Large intestine (tissue), 3 donors: ENCODE results near the gene RPS24. TPM values are rescaled to one million over a fixed set of nuclear protein-coding genes. Genes with fewer than 3 reads are reported as not detected.

ENCODE experiments used
- DNase-seq, 2 donors: peaks; one replicate each; pipeline versions ENCODE4 v3.0.0 to v3.0.0-alpha.2; 2013
- H3K27ac ChIP-seq: one replicate; pipeline ENCODE4 v1.5.1; 2013; ENCODE audit warnings: low read length
- H3K27me3 ChIP-seq: 2 replicates; pipeline ENCODE4 v1.6.1; 2013; ENCODE audit warnings: low read length; ENCODE audit not compliant: control insufficient read depth, insufficient read depth
- H3K36me3 ChIP-seq: 2 replicates; pipeline ENCODE4 v1.6.1; 2013; ENCODE audit warnings: low read length; ENCODE audit not compliant: control insufficient read depth, insufficient read depth
- H3K4me1 ChIP-seq: one replicate; pipeline ENCODE4 v1.6.1; 2013; ENCODE audit warnings: low read length; ENCODE audit not compliant: control insufficient read depth, insufficient read depth
- H3K4me3 ChIP-seq: one replicate; pipeline ENCODE4 v1.5.1; 2013; ENCODE audit warnings: low read length
- H3K9me3 ChIP-seq: one replicate; pipeline ENCODE4 v1.6.1; 2013; ENCODE audit warnings: mild to moderate bottlenecking, low read depth, low read length, moderate library complexity; ENCODE audit not compliant: control insufficient read depth
- WGBS: methylation state at CpG from one replicate; pipeline ENCODE4 v1.1.5; 2013; ENCODE audit warnings: low lambda C conversion rate; ENCODE audit not compliant: insufficient coverage; 5-methylcytosine and 5-hydroxymethylcytosine counted together
- polyA plus RNA-seq: library from polyadenylated mRNA; unstranded; fragments of 120-200 nt; gene quantifications from one replicate; pipeline ENCODE4 v1.2.1, GENCODE V29; 2013

The RPS24 gene
- polyA plus RNA-seq, 1 donor = 4,637 TPM

DNA sequence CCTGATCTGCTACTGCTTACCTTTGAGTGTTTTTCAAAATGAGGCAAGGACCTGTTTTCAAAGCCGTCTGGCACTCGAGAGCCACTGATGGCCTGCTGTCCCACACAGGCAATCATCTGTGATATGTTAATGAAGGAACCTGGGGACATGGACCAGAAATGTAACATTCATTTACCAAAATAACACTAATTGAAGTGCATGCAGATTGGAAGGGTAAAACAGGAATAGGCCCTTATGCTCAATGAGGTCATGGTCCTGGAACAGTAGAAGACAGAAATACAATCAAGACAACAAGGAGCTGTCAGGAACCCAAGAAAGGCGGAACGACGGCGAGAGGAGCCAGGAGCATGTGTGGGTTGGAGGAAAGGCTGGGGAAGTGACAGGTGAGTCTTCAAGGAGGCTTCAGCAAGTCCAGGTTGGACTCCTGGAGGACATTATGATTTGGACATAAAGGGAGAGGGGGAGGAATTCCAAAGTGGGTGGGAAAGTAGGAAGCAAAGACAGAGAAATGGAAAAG, 32.6 kb upstream of the RPS24 start:
- Histone ChIP-seq H3K36me3 (peaks cover 58% of the 10 kb centered on the region), H3K4me1 (no peaks in the 10 kb centered on the region), H3K4me3 (no peak overlapping the region), H3K27me3 (no peaks in the 10 kb centered on the region), H3K9me3 (no peaks in the 10 kb centered on the region), H3K27ac (no peak overlapping the region)
- WGBS = no CpG with 5 or more reads among the region's 6 CpGs
- DNase-seq = no peak

DNA sequence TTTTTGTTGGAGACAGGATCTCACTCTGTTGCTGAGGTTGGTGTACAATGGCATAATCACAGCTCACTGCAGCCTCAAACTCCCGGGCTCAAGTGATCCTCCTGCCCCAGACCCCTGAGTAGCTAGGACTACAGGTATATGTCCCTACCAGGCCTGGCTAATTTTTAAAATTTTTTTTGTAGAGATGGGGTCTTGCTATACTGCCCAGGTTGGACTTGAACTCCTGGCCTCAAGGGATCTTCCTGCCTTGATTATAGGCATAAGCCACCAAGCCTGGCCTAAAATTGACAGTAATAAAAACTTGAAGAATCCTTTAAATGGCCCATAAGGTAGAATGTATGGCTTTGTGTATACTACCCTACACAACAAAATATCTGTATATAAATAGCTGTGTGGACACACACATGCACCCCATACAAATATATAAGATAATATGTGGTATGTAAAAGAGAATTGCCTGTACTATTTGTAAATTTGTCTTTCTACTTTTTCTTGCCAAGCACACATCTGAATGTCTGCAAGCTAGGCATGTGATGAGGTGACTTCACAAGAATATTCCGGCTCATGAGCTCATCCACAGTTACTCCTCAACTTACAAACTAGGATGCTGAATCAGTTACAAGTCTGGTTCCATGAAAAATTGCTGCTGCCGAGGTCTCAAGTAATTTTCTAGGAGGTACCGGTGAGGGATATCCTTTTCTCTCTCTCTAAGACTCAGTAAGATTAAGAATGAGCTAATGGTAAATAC, 30.9 kb upstream of the RPS24 start:
- WGBS = no CpG with 5 or more reads among the region's 4 CpGs
- H3K27ac ChIP-seq = no peak overlapping the region
- H3K36me3 ChIP-seq = peaks cover 71% of the 10 kb centered on the region
- no peaks in the 10 kb centered on the region for H3K4me1 ChIP-seq
- no peak for DNase-seq
- H3K9me3 ChIP-seq = no peaks in the 10 kb centered on the region
- no peaks in the 10 kb centered on the region for H3K27me3 ChIP-seq
- H3K4me3 ChIP-seq = no peak overlapping the region

DNA sequence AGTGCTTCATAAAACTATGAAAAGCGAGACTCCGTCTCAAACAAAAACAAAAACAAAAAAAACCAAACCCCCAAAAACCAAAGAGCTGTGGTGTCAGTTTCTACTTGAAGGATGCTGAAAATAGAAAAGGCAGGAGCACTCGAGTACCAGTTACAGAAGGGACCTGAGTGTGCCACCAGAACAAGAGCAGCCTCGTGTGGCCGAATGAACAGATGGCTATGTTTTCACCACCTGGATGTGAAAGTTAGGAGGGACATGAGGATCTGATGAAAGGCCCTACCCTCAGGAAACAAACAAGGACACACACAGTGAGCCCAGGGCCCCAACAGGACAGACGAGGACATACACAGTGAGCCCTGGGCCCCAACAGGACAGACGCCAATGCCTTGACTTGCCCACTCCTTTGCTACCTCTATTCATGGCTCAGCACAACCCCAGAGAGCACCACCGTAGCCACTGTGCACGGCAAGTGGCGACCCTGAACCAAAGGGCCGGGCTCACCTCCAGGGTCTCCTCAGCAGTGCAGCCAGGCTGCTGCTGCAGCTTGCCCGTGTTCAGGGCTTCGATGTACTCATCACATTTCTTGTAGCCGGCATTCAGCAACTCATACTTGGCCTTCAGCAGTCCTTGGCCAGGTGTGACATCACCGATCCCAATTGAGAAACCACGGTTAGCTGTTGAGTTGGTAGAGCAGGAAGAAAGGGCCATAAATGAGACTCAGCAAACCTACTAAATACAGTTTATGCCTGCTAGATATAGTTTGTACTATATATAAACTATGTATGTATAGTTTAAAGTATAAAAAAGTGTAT, 29.2 kb upstream of the RPS24 start:
- H3K9me3 ChIP-seq = no peaks in the 10 kb centered on the region
- H3K4me1 ChIP-seq = no peaks in the 10 kb centered on the region
- WGBS = 100% methylated on average over 2 of the region's 16 CpGs
- H3K4me3 ChIP-seq = no peak overlapping the region
- H3K27ac ChIP-seq = no peak overlapping the region
- peaks cover 76% of the 10 kb centered on the region for H3K36me3 ChIP-seq
- H3K27me3 ChIP-seq = no peaks in the 10 kb centered on the region
- DNase-seq = no peak

DNA sequence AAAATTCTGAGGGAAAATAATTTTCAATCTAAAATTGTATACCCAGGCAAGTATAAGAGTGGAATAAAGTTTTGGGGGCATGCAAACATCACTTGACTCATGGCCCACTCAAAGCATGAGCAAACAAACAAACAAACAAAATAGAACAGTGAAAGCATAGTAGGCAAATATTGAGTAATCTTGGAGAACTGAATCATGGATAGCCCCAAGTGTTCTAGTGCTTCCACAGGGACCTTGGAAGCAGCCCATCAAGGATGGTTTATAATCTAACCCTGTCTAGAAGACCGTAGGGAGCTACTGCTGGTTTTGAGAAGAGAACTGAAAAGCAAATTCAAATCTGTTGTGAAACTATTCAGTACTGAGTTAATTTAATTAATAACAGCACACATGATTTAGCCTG, 26.5 kb upstream of the RPS24 start:
- no peak for DNase-seq

DNA sequence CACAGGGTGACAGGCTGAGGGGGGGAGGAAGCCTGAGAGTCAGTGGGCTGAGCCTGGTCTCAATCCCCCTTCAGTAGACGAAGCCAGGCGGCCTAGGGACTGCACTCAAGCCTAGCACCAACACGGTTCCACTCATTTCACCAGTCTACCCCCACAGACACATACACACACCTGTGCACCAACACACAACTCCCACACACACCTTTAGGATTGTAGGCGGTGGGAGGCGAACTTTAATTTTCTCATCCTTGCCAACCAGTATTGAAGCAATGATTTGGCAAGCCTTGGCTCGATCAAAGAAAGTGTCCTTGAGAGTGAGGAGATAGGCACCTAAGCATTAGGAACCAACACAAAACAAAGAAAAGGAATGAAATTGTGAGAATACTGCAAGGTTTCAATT, 24.0 kb upstream of the RPS24 start:
- H3K36me3 ChIP-seq = peaks cover 79% of the 10 kb centered on the region
- no peak overlapping the region for H3K27ac ChIP-seq
- DNase-seq = no peak
- H3K27me3 ChIP-seq = no peaks in the 10 kb centered on the region
- H3K9me3 ChIP-seq = no peaks in the 10 kb centered on the region
- H3K4me3 ChIP-seq = no peak overlapping the region
- H3K4me1 ChIP-seq = no peaks in the 10 kb centered on the region
- no CpG with 5 or more reads among the region's 6 CpGs for WGBS

More for the DNA sequence above, 26.5 kb upstream of the RPS24 start:
- H3K4me1 ChIP-seq = no peaks in the 10 kb centered on the region
- H3K27me3 ChIP-seq = no peaks in the 10 kb centered on the region
- no peaks in the 10 kb centered on the region for H3K9me3 ChIP-seq
- no peak overlapping the region for H3K4me3 ChIP-seq
- H3K27ac ChIP-seq = no peak overlapping the region
- peaks cover 76% of the 10 kb centered on the region for H3K36me3 ChIP-seq
- 83% methylated on average over 1 of the region's 1 CpG for WGBS

DNA sequence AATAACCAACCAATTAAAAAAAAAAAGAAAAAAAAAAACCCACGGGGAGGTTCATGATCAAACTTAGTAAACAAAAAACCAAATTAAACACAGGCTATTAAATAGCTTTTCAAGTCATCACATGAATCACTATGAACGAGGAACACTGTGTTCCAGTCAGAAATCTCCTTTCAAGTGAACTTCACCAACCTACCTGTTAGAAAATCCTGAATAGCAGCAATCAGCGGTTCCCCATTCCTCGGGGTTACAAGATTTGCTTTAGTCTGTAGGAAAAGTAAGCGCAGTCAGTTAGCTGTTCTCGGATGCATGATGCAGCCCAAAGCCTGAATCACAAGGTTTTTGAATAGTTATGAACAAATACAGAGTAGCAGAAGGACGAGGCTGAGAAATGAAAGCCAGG, 23.4 kb upstream of the RPS24 start:
- peaks cover 77% of the 10 kb centered on the region for H3K36me3 ChIP-seq
- no peak overlapping the region for H3K27ac ChIP-seq
- H3K4me1 ChIP-seq = no peaks in the 10 kb centered on the region
- H3K27me3 ChIP-seq = no peaks in the 10 kb centered on the region
- no peaks in the 10 kb centered on the region for H3K9me3 ChIP-seq
- H3K4me3 ChIP-seq = no peak overlapping the region
- 100% methylated on average over 1 of the region's 7 CpGs for WGBS
- DNase-seq = no peak

DNA sequence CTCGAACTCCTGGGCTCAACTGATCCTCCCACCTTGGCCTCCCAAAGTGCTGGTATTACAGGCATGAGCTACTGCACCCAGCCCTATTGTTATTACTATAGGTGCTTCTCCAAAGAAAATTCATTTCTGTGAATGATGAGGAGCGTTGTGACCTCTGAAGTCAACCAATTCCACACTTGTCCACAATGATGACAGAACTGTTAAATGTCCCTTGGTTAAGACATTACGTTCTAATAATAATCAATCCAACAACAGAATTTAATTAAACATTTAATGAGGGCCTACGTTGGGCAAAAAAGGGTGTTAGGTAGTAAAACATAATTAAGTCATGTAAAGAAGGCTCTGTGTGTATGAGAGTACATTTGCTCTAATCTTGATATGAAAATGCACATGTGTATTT, 22.6 kb upstream of the RPS24 start:
- Histone ChIP-seq H3K36me3 (peaks cover 77% of the 10 kb centered on the region), H3K27me3 (no peaks in the 10 kb centered on the region), H3K4me1 (no peaks in the 10 kb centered on the region), H3K4me3 (no peak overlapping the region), H3K27ac (no peak overlapping the region), H3K9me3 (no peaks in the 10 kb centered on the region)
- DNase-seq = no peak
- WGBS = 100% methylated on average over 1 of the region's 4 CpGs

DNA sequence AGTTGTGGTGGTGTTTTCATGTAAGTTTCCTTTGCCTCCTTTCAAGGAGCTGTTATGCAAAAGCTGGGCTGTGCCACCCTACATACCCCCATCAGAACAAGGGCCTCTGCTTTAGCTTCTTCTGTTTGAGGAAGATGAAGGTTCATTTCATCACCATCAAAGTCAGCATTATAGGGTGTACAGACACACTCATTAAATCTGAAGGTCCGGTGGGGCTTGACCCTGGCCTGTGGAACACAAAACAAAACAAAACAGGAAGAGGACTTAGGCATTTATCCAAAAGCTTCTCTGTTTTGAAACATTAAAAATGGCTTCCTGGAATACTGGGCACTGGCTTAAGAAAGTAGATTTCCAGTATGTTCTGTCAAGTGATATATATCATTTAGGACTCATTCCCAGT, 20.1 kb upstream of the RPS24 start:
- no CpG with 5 or more reads among the region's 1 CpG for WGBS
- H3K27me3 ChIP-seq = no peaks in the 10 kb centered on the region
- no peaks in the 10 kb centered on the region for H3K4me1 ChIP-seq
- no peaks in the 10 kb centered on the region for H3K9me3 ChIP-seq
- no peak overlapping the region for H3K27ac ChIP-seq
- DNase-seq = no peak
- no peak overlapping the region for H3K4me3 ChIP-seq
- H3K36me3 ChIP-seq = peaks cover 83% of the 10 kb centered on the region

DNA sequence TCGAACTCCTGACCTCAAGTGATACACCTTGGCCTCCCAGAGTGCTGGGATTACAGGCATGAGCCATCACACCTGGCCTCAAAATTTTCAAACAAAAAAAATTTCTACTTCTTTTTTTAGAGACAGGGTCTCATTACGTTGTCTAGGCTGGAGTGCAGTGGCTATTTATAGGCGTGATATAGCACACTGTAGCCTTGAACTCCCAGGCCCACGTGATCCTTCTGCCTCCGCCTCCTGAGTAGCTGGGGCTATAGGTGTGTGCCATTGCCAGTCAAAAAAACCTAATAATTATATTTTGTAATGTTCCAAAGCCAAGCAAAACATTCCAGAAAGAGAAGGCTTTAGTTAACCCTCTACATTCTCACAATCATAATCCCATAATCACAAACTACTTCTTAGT, 18.1 kb upstream of the RPS24 start:
- peaks cover 84% of the 10 kb centered on the region for H3K36me3 ChIP-seq
- no peak overlapping the region for H3K27ac ChIP-seq
- DNase-seq = no peak
- WGBS = no CpG with 5 or more reads among the region's 5 CpGs
- H3K27me3 ChIP-seq = no peaks in the 10 kb centered on the region
- H3K9me3 ChIP-seq = no peaks in the 10 kb centered on the region
- H3K4me3 ChIP-seq = no peak overlapping the region
- H3K4me1 ChIP-seq = no peaks in the 10 kb centered on the region

DNA sequence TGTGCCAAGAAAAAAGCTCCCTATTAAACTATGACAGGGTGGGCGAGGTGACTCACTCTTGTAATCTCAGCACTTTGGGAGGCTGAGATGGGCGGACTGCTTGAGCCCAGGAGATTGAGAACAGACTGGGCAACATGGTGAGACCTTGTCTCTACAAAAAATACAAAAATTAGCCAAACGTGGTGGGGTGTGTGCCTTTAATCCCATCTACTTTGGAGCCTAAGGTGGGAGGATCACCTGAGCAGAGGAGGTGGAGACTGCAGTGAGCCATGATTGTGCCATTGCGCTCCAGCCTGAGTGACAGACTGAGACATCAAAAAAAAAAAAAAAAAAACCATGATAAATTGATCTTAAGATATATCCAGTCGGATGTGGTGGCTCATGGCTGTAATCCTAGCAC, 15.8 kb upstream of the RPS24 start:
- H3K4me1 ChIP-seq = no peaks in the 10 kb centered on the region
- H3K4me3 ChIP-seq = no peak overlapping the region
- H3K27ac ChIP-seq = no peak overlapping the region
- no CpG with 5 or more reads among the region's 5 CpGs for WGBS
- DNase-seq = no peak
- H3K27me3 ChIP-seq = no peaks in the 10 kb centered on the region
- H3K36me3 ChIP-seq = peaks cover 85% of the 10 kb centered on the region
- H3K9me3 ChIP-seq = no peaks in the 10 kb centered on the region
